Colon (tissue), 2 donors: Measurements from ENCODE around the gene DCDC2C.
"Not testable (repeated sequence)": the region's sequence is repeated elsewhere in the genome, so short reads cannot be mapped to it uniquely, and the experiment has no call there.

Experiments
- FAIRE-seq: peaks from 2 replicates; lab custom pipeline; 2012; peaks lifted over from hg19 to GRCh38; lab: Jason Lieb, UNC
- donor health status: control.
- donor health status: control.

Gene DCDC2C

DNA sequence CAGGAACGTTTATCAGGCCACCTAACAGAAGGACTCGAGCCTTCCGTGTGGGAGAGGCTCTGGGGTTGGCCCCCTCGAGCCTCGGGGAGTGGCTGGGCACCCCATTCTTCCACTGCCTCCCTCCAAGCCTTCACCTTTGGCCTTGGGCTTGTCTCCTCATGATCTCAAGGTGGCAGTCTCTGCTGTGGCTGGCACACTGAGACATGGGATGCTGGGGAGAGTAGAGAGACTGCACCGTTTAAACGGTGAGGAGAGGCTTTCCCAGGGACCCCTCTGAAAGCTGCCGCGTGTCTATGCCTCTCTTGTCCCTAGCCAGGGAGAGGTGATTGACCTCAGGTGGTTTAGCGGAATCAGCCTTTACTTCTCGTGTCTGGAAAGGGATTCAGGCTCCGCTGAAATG lies 71.0 kb downstream of the DCDC2C start:
- FAIRE-seq: no peak

DNA sequence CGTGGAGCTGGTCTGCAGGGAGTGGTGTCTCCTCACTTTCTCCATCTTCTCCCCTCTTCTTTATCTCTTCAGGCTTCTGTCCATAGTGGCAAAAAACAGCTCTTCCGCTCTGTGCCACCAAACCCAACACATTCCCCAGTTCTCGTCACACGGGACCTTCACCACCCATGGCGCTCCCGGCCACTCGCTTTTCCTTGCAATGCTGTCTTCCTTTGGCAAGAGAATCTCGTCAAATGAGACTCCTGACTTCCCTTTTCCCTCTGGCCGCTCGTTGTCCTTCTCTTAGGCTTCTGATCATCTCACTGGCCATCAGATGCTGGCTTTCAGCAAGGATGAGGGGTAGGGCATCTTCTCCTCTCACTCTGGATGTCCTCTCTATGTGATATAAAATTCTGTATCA lies 72.9 kb downstream of the DCDC2C start:
- FAIRE-seq: no peak

DNA sequence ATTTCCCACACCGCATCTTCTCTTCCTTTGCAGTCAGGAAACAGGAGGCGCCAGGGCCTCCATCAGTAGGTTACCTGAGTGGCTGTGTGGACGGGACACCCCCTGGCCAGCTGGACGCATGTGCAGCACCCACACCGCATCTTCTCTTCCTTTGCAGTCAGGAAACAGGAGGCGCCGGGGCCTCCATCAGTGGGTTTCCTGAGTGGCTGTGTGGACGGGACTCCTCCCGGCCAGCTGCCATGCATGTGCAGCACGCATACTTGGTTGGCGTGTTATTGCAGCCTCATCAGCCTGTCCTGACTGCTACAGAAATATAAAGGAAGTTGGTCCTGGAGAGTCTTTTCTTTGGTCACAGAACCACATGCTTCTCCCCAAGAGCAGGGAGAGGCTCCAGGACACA lies 74.6 kb downstream of the DCDC2C start:
- no peak for FAIRE-seq

DNA sequence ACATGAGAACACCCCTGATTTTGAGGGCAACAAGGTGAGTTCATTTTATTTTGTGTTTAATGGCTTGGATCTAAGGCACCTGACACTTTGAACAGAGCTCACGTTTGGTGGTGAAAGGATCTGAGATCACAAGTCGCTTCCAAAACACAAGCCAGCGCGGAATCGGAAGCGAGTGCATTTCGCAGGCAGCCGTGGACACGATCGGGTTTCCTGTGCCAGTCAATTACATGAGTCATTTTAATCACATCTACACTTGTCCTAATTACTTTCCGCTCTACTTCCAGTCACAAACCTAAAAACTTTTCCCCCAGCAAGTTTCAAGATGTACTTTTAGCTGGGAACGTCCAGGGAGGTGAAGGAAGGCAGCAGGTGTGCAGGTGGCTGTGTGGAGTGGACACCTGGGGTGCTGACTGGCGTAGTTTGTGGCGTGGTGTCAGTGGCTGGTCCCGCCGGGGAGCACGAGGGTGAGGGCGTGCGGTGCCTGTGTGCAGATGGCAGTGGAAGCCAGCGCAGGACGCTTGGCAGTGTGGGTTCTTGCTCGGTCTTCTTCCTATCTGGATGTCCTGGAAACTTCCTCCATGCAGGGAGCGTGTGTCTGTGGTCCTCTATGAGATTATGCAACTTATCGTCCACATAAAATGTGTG lies 75.6 kb downstream of the DCDC2C start:
- FAIRE-seq: no peak

DNA sequence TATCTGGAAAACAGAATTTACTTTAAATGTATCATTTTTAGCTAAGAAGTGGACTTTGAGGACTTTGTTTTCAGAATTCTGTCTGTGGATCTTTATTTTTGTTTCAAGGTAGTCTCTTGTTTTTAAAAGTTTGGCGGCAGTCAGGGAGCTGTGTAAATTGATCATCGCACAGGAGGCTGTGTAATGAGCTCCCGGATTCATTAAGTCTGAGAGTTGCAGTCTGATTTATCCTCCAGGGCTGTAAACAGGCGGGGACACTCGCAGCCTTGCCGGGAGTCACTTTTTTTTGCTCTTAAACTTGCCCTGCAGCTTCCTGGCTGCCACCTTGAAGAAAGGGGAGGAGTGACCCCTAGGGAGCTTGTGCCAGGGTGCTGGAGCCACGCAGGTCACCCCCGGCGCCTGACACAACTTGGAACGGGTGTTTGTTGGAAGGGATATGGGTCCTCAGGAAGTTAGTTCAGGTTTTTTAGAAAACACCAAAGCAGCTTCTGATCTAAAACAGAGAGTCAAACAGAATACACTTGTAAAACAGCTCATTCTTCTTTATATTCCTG lies 76.2 kb downstream of the DCDC2C start:
- FAIRE-seq: no peak

DNA sequence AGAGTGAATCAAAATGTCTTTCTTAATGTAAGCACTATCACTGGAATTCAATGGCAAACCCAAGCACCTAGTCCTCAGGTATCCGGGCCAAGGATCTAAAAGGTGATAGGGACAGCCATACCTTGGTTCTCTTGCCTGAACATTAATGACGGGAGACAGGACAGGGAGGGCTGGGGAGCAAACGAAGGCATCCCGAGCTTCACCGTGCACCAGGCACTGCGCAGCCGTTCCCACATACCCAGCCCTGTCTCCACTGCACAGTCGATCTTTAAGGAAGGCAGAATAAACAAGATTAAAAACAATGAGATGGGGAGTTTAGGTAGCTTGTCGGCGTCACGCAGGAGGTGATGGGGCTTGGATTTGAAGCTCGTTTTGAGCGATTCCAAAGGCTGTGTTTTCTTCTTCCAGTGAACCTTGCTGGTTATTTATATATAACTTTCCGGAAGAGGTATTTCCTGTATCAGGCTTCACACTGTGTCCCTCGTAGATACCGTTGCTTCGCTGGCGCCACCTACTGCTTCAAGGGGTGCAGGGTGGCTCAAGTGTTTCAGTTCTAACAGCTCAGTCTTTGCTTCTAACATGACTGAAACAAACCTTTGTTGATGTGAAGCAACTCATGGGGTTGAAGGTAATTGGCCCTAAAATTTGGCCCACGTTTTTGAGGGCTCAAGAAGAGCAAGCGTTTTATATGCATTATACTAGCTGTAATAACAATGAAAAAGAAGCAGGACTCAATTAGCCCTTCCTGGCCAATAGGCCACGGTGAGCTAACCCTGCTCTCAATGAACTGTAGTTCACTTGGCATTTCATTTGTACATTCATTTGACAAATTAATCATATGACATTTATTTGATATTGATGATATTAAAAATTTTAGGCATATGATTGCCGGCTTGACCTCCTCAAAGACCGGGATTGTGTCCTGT lies 77.4 kb downstream of the DCDC2C start:
- no peak for FAIRE-seq

DNA sequence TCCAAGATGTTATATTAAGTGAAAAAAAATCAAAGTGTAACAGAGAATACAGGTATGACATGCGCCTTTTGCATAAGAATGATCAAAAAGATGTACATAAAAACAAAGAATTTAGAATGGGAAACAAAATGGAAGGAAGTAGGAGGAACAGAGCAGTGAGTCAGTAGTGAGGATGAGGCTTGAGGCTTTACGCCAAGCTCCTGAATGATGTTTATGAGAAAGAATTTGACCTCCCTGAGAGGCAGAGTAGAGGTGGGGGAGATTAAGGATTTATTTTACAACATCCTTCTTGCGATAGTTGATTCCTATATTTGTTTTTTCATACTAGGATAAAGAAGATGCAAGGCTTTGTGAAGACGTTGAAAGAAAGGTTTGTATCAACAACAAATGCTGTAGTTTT lies 81.4 kb downstream of the DCDC2C start:
- FAIRE-seq: no peak

DNA sequence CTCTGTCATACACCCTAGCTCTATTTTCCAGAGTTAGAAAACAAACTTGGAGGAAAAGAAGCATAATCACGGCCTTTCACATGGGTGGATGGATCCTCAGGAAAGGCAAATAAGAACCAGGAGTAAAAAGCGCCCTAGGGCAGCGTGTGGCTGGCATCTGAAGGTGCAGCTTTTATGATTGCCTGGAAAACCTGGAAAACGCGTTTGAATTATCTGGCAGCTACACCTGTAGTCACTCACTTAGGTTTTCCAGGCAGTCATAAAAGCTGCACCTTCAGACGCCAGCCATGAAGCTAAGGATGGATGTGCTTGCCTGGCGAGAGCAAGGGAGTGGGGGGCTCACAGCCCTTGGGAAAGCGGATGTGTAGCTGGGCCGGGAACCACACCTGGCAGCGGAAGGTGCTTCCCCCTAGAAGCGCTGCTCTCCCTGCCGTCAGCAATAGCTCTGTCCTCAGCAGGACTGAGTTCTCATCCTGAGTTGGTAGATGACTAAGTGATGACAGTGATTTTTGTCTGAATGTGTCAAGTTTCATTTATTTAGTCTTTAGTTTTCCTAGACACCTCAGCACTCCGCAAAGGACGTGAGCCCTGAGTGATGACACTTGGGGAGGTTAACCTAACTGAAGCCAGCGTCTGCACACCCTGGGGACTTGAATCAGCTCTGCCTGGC lies 82.0 kb downstream of the DCDC2C start:
- no peak for FAIRE-seq

DNA sequence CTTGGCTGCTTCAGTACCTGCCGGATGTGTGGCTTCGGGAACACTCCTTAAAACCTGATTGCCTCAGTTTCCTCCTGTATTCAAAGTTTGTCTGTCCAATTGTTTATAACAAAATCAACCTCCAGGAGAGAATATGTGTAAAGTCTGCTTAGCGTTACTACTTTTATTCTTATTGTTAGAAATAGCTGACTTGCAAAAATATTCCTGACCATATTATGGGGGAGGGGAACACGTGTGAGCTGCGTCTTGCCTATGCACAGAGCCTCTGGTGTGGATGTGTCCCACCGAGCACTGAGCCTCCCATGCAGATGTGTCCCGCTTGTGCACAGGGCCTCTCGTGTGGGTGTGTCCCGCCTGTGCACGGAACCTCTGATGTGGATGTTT lies 82.5 kb downstream of the DCDC2C start:
- no peak for FAIRE-seq

DNA sequence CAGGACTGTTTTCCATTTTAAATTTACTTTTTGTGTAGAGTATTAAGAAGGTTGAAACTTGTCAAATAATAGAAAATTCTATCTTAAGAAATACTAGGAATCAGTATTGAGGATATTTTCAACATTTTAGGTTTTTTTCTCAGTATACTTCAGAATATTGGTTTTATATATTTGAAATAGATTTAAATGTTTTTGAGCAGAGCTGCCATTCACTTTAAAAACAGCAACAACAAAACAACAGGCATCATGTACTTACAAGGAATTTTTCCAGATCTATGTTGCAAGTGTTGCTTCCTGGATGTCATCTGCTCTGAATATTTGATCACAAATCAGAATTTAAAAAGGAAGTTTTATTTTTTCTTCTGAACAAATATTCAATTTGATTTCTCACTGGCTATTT lies 84.4 kb downstream of the DCDC2C start:
- no peak for FAIRE-seq

DNA sequence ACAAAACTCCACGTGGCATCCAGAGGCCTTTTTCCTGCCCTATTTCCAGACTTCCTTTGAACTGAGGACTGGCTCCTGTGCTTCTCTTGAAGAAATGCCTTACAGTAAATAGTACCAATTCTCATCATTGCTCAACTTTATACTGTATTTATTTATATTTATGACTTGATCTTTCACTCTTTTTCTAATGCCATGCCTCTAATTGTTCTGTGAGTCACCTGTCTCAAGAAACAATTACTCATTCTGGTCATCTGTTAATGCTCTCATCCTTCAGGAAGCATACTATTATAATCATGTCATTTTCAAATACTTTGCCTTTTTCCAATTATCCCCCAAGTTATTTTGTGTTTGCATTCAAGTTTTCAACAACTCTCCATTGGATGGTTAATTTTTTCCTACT lies 85.9 kb downstream of the DCDC2C start:
- no peak for FAIRE-seq

DNA sequence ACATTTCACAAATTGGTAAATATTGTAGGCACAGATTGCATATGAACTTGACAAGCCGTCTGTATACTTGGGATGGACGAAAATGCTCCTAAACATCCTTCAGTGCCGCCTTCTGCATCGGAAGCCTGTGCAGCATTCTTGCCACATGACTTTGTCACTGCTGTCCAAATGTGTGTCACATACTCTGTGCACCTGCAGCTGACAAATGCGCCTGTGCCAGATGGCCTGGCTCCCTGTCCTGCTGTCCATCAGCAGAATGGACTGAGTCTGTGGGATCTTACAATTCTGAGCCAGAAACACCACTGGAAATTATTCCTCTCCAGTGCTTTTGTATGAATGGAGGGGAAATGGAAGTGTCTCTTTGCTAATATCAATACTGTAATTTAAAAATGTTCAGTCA lies 89.9 kb downstream of the DCDC2C start:
- FAIRE-seq: no peak

DNA sequence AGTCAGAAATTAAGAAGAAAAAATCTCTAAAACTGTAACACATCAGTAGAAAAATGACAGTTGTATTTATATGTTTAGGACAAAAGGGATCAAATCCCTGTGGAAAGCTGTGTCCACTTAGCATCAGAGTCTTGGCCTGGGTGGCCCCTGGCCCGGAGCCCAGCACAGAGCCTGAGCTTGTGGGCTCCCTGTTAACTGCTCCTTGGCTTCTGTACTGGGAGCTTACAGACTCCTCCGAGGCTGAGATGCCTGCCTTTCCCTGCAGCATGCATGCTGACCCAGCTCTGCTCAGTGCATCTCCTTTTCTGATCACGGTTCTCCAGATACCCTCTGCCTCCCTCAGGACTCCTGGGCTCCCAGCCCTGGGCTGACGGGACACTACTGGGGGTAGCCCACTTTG lies 98.1 kb downstream of the DCDC2C start:
- no peak for FAIRE-seq

DNA sequence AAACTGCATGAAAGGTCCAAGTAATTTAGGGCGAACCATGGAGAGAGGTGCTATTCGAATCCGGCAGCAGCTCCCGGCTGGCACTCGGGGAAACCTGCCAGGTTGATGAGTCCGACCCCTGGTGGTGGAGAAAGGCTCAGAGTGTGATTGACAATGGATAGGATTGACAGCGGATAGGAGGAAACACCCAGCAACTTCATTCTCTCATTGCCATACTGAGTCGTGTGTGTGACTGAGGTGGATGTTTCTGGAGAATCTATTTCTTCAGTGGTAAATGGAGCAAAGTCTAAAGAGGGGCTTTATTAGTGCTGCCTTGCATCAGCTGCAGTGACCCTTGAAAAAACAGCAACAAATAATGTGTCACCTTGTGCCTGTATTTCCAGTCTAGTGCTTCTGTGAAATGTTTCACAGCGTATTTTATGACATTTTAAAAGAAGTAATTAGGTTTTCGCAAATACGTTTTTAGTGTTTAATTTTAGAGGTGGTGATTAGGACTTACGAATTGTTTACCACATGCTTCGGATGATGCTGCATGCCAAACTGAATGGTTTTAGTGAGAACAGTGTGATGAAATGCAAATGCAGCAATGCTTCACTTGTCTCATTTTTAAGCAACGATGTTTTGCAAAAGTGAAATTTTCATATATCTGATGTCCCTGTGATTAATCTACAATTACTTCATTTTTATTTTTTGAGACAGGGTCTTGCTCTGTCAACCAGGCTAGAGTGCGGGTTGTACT lies 102.0 kb downstream of the DCDC2C start:
- FAIRE-seq: no peak

DNA sequence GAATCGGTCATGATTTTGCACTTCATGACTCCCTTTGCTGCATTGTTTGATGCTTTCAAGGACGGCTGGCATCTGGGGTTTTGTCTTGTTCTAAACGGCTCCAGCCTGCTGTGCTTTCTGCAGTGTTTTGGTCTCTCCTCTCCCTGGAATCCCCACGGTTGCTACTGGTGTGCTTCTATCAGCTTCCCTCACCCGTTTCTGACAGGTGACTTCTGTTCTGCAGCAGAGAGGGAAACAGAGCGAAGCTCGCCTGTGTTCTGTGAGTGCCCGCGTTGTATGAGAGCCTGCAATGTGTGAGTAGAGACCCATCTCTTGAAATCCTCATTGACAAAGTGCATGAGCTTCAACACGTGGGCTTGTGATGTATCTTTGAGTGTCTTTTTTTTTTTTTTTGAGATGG lies 102.8 kb downstream of the DCDC2C start:
- FAIRE-seq: no peak

DNA sequence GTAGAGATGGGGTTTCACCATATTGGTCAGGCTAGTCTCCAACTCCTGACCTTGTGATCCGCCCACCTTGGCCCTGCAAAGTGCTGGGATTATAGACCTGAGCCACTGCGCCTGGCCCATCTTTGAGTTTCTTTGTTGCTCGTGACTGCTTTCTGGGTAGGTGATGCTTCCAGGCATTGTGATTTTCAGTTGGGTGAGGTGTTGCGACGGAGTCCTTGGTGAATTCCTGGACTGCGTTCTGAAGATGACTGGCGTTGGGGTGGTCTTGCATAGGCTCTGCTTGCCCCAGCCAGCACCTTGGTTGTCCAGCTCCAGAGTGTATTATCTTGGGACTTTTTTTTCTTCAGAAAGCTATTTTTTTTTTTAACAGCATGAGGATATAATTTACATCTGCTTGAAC lies 103.4 kb downstream of the DCDC2C start:
- no peak for FAIRE-seq

DNA sequence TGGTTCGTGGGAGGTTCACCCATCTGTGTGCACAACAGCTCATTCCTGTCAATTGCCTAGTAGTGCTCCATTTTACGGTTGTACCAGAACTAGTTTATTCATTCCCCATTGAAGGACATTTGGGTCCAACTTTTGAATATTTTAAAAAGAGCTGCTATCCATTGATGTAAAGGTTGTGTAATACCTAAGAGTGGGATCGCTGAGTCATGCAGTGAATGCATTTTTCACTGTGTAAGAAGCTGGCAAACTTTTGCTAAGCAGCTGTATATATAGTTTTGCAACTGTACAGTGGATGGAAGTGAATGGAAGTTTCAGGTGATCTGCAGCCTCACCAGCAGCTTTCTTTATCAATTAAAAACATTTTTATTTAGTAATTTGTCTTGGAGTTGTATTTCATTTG lies 104.5 kb downstream of the DCDC2C start:
- no peak for FAIRE-seq

DNA sequence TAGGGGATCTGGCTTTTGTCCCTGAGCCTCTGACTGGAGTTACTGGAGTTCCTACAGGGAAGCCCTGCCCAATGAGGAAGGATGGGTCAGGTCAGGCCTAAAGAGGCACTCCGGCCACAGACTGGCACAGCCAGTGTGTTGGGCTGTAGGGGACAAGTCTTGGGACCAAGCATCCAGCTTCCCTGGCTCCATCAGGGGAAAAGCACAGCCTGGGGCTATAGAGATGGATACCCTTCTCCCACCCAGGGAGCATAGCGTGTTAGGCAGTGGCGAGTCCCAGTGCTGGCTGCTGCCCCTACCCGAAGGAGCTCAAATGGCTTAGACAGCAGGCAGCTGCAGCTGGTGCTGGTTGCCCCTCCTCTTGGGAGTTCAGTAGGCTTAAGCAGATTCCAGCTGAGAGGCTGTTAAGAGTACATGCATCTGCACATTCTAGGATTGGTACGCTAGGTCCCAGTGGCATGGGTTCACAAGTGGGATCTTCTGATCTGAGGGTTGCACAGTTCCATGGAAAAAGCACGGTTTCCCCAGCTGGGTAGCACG lies 111.4 kb downstream of the DCDC2C start:
- no peak for FAIRE-seq

DNA sequence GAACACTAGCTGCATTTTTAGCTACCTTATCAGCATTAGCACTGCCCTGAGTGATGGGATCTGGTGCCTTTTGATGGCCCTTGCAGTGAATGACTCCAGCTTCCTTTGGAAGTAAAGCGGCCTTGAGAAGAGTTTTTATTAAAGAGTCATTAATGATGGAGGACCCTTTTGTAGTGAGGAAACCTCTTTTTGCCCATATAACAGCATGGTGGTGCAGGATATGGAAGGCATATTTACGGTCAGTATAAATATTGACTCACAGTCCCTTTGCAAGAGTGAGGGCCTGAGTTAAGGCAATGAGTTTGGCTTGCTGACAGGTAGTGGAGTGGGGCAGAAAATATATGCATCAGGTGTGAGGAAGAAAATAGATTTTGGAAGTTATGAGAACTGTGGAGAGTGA lies 113.8 kb downstream of the DCDC2C start:
- FAIRE-seq: not testable (repeated sequence)

DNA sequence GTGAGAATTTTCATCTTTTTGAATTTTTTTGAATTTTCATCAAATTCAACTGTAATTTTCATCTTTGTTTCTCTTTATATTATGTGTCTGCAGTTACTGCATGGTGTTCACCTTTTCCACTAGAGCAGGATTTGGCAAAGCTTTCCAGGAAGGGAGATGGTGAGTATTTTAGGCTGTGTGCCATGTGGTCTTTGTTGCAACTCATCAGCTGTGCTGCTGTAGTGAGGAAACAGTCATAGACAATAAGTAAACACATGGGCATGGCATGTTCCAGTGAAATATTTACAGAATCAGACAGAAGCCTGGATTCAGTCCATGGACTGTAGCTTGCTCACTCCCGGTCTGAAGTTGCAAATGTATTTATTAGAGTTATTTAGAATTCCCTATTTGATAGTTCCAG lies 120.4 kb downstream of the DCDC2C start:
- no peak for FAIRE-seq

DNA sequence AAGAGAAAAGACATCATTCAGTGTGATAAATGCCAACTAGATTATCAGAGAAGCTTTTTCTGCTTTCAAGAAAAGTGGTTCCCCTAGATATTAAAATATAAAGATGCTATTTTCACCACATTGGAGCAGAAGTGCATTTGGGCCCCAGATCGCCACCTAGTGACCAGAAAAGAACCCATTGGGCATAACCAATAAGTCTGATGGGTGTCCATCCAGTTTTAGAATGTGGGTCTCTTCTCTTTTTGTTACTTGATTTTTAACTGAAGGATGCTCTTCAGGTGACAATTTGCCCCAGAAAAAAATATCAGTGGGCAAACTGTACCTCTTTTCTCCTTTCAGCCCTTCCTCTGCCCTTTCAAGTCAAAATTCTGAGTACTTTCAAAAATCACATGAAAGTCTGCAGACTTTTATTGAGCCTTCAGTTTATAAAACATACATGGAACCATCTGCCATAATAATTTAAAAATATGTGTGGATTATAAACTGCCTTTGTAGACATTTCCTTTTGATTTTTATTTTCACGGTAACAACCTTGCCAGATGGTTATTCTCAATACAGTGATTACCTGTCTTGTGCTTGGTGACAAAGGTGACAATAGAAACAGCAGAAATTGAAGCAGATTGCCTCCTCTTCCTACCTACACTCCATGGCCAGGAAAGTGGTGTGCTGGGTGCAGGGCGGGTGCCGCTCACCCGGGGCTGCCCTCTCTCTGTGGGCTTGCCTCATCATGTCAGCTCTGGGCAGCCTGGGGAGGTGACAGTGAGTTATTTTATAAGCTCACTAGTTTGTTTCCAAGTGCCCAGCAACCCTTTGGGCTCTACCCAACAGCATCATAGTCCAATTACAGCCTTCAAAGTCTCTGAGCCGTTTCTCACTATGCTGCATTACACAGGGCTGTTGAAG lies 124.5 kb downstream of the DCDC2C start:
- FAIRE-seq: no peak
